ENCODE data around the gene DOHH. TPM values are rescaled to one million over a fixed set of nuclear protein-coding genes. Genes with fewer than 3 reads are reported as not detected.

The DOHH gene
- total and polyA plus RNA-seq, 2 donors (not counting 3 experiments of a cell fraction or from before 2014, with no cell fraction given): 8.7 to 15.2 TPM

- ChIA-PET CTCF (interaction anchor here (3.5 kb wide), 1 partner anchor 25 kb away, joined by 12 read pairs; no protein-coding TSS in a partner anchor), POLR2A (no interaction called here)
- H3K27ac ChIP-seq (ENCODE audit: insufficient read depth, low read depth, low read length): no peak overlapping the region
- no peak overlapping the region for H3K4me2 ChIP-seq (ENCODE audit: insufficient read depth, low read length)
- H3K79me2 ChIP-seq (ENCODE audit: control insufficient read depth, insufficient read depth, low read length): peaks cover 16% of the 10 kb centered on the region
- H3K9me3 ChIP-seq (replicated peaks; ENCODE audit: control insufficient read depth, insufficient read depth, low read length): no peaks in the 10 kb centered on the region
- H3K4me1 ChIP-seq (ENCODE audit: control insufficient read depth, extremely low read depth, insufficient read depth, low read length): peaks cover 10% of the 10 kb centered on the region
- peaks cover 2 to 10% of the 10 kb centered on the region in 2 experiments for H3K36me3 ChIP-seq (ENCODE audit: control insufficient read depth in 2 of 2, extremely low read depth in 1 of 2, insufficient read depth in 2 of 2, low read length in 2 of 2)
- H3K4me3 ChIP-seq (replicated peaks in 1 of 3; ENCODE audit: insufficient read depth in 1 of 3, low read depth in 1 of 3, low read length in 3 of 3): no peak overlapping the region
- TF ChIP-seq POLR2AphosphoS5 (IDR thresholded peaks at IDR 0.05; ENCODE audit: insufficient read depth, low read depth, low read length): no peak
- TF ChIP-seq, protein P1, sequence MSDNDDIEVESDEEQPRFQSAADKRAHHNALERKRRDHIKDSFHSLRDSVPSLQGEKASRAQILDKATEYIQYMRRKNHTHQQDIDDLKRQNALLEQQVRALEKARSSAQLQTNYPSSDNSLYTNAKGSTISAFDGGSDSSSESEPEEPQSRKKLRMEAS (IDR thresholded peaks at IDR 0.05; ENCODE audit: insufficient read depth, insufficient read length): no peak
- TF ChIP-seq FOS (IDR thresholded peaks at IDR 0.05; ENCODE audit: borderline replicate concordance, insufficient read depth, low read length): no peak
- no peak for TF ChIP-seq GATA2 (IDR thresholded peaks at IDR 0.05; ENCODE audit: insufficient read depth, insufficient read length, low read depth, low read length)
- no peak for TF ChIP-seq POLR2A (IDR thresholded peaks at IDR 0.05; ENCODE audit: low read depth, low read length)
- TF ChIP-seq JUN (IDR thresholded peaks at IDR 0.05; ENCODE audit: borderline replicate concordance, insufficient read depth, insufficient read length, low read depth): no peak
- TF ChIP-seq MYC (IDR thresholded peaks at IDR 0.05; ENCODE audit: low read depth, low read length): no peak
- no peak for TF ChIP-seq EZH2 (IDR thresholded peaks at IDR 0.05; ENCODE audit: borderline replicate concordance, low read depth, low read length, severe bottlenecking)
- TF ChIP-seq, protein P2, sequence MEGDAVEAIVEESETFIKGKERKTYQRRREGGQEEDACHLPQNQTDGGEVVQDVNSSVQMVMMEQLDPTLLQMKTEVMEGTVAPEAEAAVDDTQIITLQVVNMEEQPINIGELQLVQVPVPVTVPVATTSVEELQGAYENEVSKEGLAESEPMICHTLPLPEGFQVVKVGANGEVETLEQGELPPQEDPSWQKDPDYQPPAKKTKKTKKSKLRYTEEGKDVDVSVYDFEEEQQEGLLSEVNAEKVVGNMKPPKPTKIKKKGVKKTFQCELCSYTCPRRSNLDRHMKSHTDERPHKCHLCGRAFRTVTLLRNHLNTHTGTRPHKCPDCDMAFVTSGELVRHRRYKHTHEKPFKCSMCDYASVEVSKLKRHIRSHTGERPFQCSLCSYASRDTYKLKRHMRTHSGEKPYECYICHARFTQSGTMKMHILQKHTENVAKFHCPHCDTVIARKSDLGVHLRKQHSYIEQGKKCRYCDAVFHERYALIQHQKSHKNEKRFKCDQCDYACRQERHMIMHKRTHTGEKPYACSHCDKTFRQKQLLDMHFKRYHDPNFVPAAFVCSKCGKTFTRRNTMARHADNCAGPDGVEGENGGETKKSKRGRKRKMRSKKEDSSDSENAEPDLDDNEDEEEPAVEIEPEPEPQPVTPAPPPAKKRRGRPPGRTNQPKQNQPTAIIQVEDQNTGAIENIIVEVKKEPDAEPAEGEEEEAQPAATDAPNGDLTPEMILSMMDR (IDR thresholded peaks at IDR 0.05; ENCODE audit: extremely low read depth in 1 of 2, insufficient read depth in 1 of 2, low read depth in 1 of 2, low read length in 2 of 2): no peak
- no peaks in the 10 kb centered on the region for H4K20me1 ChIP-seq (replicated peaks; ENCODE audit: control insufficient read depth, extremely low read depth, insufficient read depth, low read length)
- no peak overlapping the region for H2AFZ ChIP-seq (ENCODE audit: low read depth, low read length)
- DNase-seq (ENCODE audit: low read depth, low spot score) (no peak), FAIRE-seq (no peak)
- no TSS peak for BruUV-seq (replicated peaks)
- no peak overlapping the region for H3K9ac ChIP-seq (replicated peaks; ENCODE audit: extremely low read depth, insufficient read depth, low read length)
- H3K27me3 ChIP-seq (ENCODE audit: control insufficient read depth in 2 of 2, insufficient read depth in 2 of 2, low read length in 2 of 2): no peaks in the 10 kb centered on the region
- H3K9me1 ChIP-seq (replicated peaks; ENCODE audit: control insufficient read depth, extremely low read depth, insufficient read depth, low read length): no peaks in the 10 kb centered on the region
- intact Hi-C loops (cut with micrococcal nuclease): no loop called here
- dilution Hi-C loops (cut with MboI; ENCODE audit: extremely low pct_ligation_motif_present, low sequenced_read_pairs): no loop called here
Observed at GRCh38 chr19:3549816-3550215, 49.3 kb upstream of the DOHH start.

Measured in endothelial cell of umbilical vein (primary cell).